ENCODE data around the gene PER3.

DNA sequence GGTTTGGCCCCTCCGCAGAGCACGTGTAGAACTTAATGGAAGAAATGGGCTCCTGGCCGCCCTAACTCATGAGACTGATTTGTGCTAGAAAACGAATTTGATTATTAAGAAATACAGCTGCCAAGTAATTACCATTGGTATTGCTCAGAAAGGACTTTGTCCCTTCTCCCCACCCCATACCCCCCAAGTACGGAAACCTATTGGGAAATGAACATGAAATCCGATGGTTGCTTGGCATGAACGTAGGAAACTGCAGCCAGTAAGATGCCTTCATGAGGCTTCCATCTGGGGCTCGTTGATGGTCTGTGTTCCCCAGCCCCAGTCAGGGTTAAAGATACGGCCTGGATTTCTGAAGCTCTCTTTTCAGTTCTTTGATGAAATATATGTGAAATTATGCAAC is 21.4 kb downstream of the PER3 start:
- no peak for TF ChIP-seq CTCF (IDR thresholded peaks at IDR 0.05; ENCODE audit: borderline replicate concordance, extremely low read depth, low read length, poor library complexity, severe bottlenecking)
- no peak for TF ChIP-seq EZH2 (IDR thresholded peaks at IDR 0.05; ENCODE audit: borderline replicate concordance, low read depth, low read length, severe bottlenecking)
